ENCODE results near the gene STAP1. TPM values are rescaled to one million over a fixed set of nuclear protein-coding genes. Genes with fewer than 3 reads are reported as not detected.

Gene STAP1
- total and polyA plus RNA-seq, 10 of the 15 experiments (the other 5 are each of a cell fraction or from before 2014, with no cell fraction given) = 4.6 to 19.4 (median 9.4) TPM

- no peak for TF ChIP-seq ZNF687 (IDR thresholded peaks at IDR 0.05)
- no peak for TF ChIP-seq PRDM15 (CRISPR knock-in tag; IDR thresholded peaks at IDR 0.05)
Observed at GRCh38 chr4:67512501-67512900, 46.0 kb upstream of the STAP1 start (continued).

GRCh38 chr4:67520141-67520540 is 38.4 kb upstream of the STAP1 start:
- H3K79me2 ChIP-seq (ENCODE audit: control insufficient read depth, insufficient read depth, low read length) = peaks cover 8% of the 10 kb centered on the region
- no peak overlapping the region for H3K9ac ChIP-seq (ENCODE audit: control insufficient read depth, insufficient read depth, low read length)
- H3K27me3 ChIP-seq (replicated peaks in 1 of 2; ENCODE audit: control insufficient read depth in 2 of 2, insufficient read depth in 2 of 2, low read length in 1 of 2) = no peaks in the 10 kb centered on the region
- no peak overlapping the region for H2AFZ ChIP-seq (ENCODE audit: control insufficient read depth, low read depth, low read length)
- no peak; the same call in 2 of the 3 replicates for ATAC-seq
- BruUV-seq (replicated peaks) = no TSS peak
- no peak overlapping the region for H3K4me2 ChIP-seq (ENCODE audit: control insufficient read depth, insufficient read depth)
- RAD21 ChIA-PET (ENCODE audit: unreplicated experiment) = no interaction called here
- no peaks in the 10 kb centered on the region for H4K20me1 ChIP-seq (ENCODE audit: control insufficient read depth, insufficient read depth)
- H3K36me3 ChIP-seq (ENCODE audit: control insufficient read depth in 2 of 2, insufficient read depth in 2 of 2, low read length in 1 of 2) = peaks cover 3% of the 10 kb centered on the region in 2 experiments; a peak in 3 of 4 replicates
- H3K27ac ChIP-seq (ENCODE audit: control insufficient read depth, insufficient read depth) = no peak overlapping the region
- intact Hi-C loops (cut with micrococcal nuclease; ENCODE audit: unreplicated experiment) (no loop called here), in situ Hi-C loops (cut with MboI) (no loop called here)
- CTCF ChIA-PET = interaction anchor here (0.9 kb wide), 2 partner anchors 11 to 15 kb away, joined by 3 read pairs; no protein-coding TSS in a partner anchor
- H3K9me3 ChIP-seq (replicated peaks; ENCODE audit: control insufficient read depth, insufficient read depth, low read length) = no peaks in the 10 kb centered on the region
- no peak for FAIRE-seq
- 99% methylated on average over 5 of the region's 5 CpGs for WGBS (ENCODE audit: insufficient coverage, insufficient replicate concordance, low lambda C conversion rate, missing lambda C conversion rate)
- SMC1A ChIA-PET (ENCODE audit: uncharacterized antibody, unreplicated experiment) = interaction anchor here (0.7 to 1.3 kb wide), 2 partner anchors 17 to 23 kb away, joined by 3 to 6 read pairs; no protein-coding TSS in a partner anchor
- POLR2A ChIA-PET = interaction anchor here (0.7 kb wide), 1 partner anchor 30 kb away, joined by 3 read pairs; no protein-coding TSS in a partner anchor
- no peaks in the 10 kb centered on the region for H3K4me1 ChIP-seq (ENCODE audit: control insufficient read depth, insufficient read depth, low read length)
- no peak for DNase-seq (ENCODE audit: low read depth, low spot score)
- H3K4me3 ChIP-seq = no peak overlapping the region
- TF ChIP-seq YBX1 (IDR thresholded peaks at IDR 0.05) (no peak), REST (IDR thresholded peaks at IDR 0.05; ENCODE audit: low read depth, low read length) (no peak), HDAC6 (IDR thresholded peaks at IDR 0.05; ENCODE audit: unreplicated experiment) (no peak), FOS (IDR thresholded peaks at IDR 0.05; ENCODE audit: borderline replicate concordance, extremely low read depth, insufficient read length) (no peak), BACH1 (IDR thresholded peaks at IDR 0.05; ENCODE audit: borderline replicate concordance) (no peak), LARP7 (IDR thresholded peaks at IDR 0.05) (no peak), FOXM1 (IDR thresholded peaks at IDR 0.05; ENCODE audit: low read depth, low read length) (no peak)

Measured in GM12878 (cell line).